Fibroblast of the aortic adventitia (primary cell): ENCODE measurements around the gene WT1. TPM values are rescaled to one million over a fixed set of nuclear protein-coding genes. Genes with fewer than 3 reads are reported as not detected.
"Not testable (repeated sequence)": the region's sequence is repeated elsewhere in the genome, so short reads cannot be mapped to it uniquely, and the experiment has no call there.

Source experiments
- DNase-seq: peaks from one replicate; pipeline ENCODE4 v3.0.0-alpha.2; 2010; ENCODE audit warnings: low read depth
- H3K4me3 ChIP-seq: 2 replicates; pipeline ENCODE4 v1.5.1; 2011; ENCODE audit warnings: low read depth, mild to moderate bottlenecking, control low read depth, low read length, moderate library complexity
- total RNA-seq: library from RNA; depleted of rRNA; stranded (reverse); fragments of >200 nt; gene quantifications from 2 replicates; pipeline ENCODE4 v1.2.3, GENCODE V29; 2012; ENCODE audit warnings: low replicate concordance
- TF ChIP-seq, protein P1 (sequence below): IDR thresholded peaks from 2 replicates; pipeline ENCODE4 v1.5.1; 2011; ENCODE audit warnings: mild to moderate bottlenecking, low read length, control low read depth, inconsistent platforms; ENCODE audit not compliant: insufficient read depth

WT1 gene
- total RNA-seq, 1 donor = 0.27 TPM

DNA sequence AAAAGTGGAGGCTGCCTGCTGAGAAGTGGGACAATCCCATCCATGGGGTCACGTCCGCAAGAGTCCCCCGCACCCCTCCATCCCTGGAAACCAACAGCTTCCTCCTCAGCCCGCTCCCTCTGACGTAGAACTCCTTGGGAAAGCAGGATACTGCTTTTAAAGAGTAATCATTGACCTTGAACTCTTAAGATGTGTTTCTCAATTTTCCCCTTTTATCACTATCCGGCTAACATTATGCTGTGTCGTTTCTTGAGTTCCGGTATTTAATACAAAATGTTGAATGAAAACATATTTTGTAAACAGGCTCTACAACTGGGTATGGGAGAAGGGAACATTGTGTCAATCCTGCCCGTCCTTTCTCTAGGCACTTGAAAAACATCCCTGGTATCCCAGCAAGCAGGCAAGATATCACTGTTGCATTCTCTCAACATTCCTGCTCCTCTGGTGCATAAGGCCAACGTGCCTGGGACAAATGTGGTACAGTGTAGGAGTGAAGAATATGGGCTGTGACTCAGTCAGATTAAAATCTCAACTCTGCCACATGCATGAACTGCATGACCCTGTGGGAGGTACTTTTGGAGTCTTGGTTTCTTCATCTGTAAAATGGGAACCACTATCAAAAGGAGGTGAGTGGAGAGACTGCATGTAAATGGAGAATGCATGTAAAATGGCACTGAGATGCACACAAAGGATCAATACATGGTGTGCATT, 52.8 kb downstream of the WT1 start:
- H3K4me3 ChIP-seq = no peak overlapping the region
- DNase-seq = no peak
- TF ChIP-seq, protein P1, sequence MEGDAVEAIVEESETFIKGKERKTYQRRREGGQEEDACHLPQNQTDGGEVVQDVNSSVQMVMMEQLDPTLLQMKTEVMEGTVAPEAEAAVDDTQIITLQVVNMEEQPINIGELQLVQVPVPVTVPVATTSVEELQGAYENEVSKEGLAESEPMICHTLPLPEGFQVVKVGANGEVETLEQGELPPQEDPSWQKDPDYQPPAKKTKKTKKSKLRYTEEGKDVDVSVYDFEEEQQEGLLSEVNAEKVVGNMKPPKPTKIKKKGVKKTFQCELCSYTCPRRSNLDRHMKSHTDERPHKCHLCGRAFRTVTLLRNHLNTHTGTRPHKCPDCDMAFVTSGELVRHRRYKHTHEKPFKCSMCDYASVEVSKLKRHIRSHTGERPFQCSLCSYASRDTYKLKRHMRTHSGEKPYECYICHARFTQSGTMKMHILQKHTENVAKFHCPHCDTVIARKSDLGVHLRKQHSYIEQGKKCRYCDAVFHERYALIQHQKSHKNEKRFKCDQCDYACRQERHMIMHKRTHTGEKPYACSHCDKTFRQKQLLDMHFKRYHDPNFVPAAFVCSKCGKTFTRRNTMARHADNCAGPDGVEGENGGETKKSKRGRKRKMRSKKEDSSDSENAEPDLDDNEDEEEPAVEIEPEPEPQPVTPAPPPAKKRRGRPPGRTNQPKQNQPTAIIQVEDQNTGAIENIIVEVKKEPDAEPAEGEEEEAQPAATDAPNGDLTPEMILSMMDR = no peak

DNA sequence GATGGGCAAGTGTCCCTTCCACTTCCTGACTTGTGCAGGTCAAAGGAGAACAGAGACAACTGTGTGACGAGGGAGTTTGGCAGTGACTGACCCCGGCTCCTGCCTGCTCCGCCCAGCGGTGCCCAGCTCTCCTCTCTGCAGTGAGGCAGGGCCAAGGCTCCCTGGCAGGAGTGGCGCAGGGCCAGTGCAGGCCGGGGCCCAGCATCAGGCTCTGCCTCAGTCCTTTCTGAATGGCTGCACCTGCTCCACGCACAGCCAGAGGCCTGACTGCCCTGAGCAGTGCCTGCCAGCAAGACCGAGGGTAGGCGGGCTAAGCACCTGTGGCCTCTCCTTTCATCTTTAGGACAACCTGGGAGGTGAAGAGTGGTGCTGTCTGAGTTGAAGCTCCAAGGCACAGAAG, 54.2 kb downstream of the WT1 start:
- no peak overlapping the region for H3K4me3 ChIP-seq
- TF ChIP-seq, protein P1 = no peak
- no peak for DNase-seq

DNA sequence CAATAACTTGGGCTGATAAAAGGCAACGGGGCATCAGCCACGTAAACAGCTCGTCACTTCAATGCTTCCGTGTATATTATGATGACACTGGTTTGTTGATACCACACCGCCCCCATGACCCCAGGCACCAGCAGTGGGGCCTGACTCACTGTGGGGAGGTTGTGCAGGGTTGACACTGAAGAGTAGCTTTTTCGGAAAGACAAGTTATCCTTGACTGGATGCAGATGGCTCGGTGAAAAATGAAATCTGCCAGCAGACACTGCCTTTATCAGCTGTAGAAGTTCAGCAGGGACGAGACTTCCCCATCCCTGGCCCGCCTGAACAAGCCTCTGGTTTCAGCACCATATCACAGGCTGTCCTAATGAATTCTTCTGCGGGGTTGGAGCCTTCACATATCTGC, 55.6 kb downstream of the WT1 start:
- TF ChIP-seq, protein P1 = no peak
- no peak overlapping the region for H3K4me3 ChIP-seq
- no peak for DNase-seq

DNA sequence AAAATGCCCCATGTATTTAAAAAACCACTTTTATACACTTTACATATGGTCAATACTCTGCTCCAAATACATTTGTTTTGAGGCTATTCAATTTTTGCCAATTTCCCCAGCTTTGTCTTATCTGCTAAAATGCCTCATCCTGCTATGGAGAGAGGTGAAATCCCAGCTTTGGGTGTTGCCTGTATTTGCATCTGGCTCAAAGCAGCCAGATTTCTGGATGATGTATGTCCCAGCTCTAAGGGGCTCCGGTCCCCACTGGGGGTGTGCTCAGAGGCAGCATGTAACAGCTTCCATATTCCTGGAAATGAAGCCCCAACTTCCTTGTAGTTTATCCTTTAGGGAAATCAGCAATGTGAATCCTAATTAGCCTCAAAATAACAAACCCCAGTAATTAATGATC, 59.5 kb downstream of the WT1 start:
- peak; percentile 49 for DNase-seq
- no peak overlapping the region for H3K4me3 ChIP-seq
- TF ChIP-seq, protein P1 = no peak

DNA sequence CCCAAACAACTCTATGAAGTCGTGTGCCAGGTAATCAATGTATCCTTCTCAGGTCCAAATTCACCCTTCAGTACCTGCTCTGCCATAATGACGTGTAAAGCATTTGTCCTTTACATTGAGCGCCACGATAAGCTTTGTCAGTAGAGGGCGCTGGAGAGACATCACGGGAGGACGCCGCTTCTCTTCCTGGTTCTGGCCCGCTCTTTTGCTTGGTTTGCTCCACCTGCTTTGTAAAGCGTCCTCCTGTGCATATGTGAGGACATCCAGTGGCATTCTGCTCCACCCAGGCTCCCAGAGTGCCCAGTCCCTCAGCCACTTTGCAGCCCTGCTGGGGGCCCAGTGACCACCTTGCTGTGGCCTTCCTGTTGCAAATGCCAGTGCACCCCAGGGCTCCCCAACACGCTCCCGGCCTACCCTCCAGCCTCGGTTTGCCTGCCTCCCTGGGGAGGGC, 61.1 kb downstream of the WT1 start:
- no peak for DNase-seq
- TF ChIP-seq, protein P1 = peak; percentile 58
- H3K4me3 ChIP-seq = no peak overlapping the region

DNA sequence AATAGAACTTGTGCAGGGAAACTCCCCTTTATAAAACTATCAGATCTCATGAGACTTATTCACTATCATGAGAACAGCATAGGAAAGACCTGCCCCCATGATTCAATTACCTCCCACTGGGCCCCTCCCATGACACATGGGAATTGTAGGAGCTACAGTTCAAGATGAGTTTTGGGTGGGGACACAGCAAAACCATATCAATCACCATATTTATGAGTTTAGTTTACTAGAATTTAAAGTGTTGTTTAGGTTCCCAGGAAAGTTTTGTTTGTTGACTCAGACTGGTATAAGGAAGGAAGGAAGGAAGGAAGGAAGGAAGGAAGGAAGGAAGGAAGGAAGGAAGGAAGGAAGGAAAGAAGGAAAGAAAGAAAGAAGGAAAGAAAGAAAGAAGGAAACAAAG, 65.4 kb downstream of the WT1 start:
- DNase-seq, H3K4me3 ChIP-seq: not testable (repeated sequence)

DNA sequence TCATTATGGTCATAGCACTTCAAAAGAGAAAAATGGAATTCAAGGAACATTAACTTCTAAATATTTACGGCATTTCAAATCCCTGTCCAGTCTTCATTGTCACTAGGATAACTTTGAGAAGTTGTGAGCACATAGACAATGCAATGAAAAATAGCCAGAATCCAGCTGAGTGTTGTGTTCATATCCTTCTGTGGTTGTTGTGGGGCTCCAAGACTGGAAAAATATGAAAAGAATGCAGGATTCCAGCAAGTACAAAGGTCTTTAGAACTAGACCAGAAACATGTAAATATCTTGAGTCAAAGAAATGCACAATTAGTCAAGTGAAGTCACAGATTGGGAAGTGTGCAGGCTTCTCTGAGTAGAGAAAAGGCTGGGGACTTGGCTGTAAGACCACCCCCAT, 68.7 kb downstream of the WT1 start:
- peak; percentile 52 for DNase-seq
- TF ChIP-seq, protein P1 = no peak
- H3K4me3 ChIP-seq = no peak overlapping the region
